Hematopoietic multipotent progenitor cell treated with erythropoietin and hydrocortisone succinate and interleukin-3 and kit ligand, for 15 days (in vitro differentiated cells): ENCODE measurements around the gene HHLA2.

ENCODE experiments used
- DNase-seq: peaks from one replicate; pipeline ENCODE4 v3.0.0-alpha.2; 2015; ENCODE audit warnings: low spot score

Gene HHLA2

DNA sequence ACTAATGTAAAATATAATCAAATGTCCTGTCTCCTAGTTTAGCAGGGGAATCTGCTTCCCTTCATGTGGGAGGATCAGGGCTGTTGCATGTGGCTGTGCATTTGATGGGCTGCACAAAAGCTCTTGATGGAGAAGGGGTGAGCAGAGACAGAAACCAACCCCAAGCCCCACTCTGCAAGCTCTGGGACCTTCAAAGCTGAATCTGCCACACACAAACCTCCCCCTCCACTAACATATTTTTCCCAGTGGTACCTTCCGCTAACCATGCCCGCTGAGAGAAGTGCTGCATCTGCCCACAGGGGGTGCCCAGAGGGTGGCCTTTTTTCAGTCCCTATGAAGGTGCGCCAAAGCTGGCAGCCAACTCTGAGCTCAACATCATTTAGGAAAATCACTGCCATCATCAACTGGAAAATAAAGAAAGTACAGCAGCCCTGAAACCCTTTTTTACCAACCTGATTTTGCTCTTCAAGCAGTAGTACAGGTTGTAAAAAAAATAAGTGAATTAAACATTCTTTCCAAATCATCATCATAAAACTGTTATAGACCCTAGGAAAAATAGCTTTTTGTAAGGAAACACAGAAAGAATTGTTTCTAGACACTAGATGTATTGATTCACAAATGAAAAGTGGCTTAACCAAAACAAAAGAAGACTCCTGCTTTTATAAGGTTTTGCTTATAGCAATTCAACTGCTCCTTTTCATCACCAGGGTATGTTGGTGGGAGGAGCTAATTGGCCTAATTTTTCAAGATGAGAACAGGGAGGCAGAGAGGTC is 97.0 kb downstream of the HHLA2 start:
- no peak for DNase-seq

DNA sequence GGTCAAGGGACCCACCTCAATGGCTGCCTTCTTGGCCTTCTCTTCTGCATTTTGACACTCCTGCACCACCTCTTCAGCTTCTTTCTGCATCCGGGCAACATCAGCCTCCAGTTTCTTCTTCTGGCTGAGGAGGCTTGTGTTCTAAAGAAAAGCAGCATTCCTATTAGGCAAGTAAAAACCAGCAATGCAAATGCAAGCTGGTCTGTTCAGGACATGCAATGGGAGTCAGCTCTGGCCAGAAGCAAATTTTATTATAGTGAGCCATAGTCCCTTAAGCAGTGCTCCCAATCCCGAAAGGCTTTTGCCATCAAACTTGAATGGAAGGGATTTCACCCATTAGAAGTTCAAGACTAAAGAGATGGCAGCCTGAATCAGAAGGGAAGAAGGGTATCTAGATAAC is 97.7 kb downstream of the HHLA2 start:
- DNase-seq, result no peak

DNA sequence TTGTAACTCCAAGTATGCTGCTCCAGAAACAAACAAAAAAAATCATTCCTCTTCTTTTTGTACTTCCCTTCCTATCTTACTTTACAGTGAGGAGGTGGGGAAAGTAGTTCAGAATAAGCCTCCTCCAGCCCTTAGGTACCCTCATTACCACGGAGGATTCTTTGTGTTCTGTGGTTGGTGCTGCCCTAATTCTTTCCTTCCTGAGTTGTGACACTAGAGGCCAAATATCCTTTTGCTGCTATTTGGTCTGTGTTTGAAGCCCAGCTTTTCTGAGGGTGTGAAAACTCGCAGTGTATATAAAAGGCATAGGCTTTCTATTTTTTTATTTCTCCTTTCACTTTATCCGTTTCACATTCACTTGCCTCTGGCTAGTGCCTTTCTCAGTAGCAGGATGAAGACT is 98.2 kb downstream of the HHLA2 start:
- no peak for DNase-seq

DNA sequence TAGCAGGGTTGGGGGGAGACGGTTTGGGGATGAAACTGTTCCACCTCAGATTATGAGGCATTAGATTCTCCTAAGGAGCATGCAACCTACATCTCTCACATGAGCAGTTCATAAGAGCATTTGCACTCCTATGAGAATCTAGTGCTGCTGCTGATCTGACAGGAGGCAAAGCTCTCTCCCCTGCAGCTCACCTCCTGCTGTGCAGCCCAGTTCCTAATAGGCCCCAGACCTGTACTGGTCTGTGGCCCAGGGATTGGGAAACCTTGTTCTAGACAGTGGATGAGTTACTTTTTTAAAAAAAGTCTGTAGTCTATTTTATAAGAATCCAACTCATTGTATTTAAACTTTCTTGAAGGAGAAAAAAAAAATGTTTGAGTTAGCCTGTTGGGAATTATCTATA is 100.0 kb downstream of the HHLA2 start:
- DNase-seq, result no peak

DNA sequence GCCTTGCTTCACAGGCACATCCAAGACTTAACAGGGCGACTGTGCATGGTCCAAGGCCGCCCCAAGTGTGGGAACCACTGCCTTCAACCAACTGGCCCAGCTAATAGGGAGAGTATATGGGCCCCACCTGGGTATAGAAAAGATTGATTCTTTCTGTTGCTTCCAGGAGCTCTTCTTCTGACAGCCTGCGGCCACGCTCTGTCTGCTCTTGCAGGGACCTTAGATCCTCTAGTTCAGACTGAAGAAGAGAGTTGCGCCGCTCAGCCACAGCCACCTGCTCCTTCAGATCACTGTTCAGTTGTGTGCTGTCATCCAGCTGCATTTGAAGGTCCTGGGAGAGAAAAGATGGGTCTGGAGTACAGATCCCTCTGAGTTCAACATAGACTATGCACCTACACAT is 102.2 kb downstream of the HHLA2 start:
- DNase-seq, result no peak

DNA sequence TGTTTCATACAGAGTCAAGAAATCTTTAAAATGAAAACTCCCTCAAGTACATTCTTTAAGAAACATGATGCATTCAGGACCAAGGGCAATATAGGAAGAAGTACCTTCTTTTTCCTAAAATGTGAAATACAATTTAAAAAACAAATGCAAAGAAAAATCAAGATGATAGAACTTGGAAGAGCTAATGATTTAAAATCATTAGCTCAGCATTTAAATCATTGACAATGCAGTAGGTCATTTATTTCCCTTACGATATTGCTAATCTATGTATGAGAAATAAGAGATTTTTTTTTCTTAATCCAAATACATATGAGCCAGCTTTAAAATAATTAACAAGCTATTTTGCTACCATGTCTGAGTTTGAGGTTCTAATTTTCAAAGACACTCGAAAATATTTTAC is 105.5 kb downstream of the HHLA2 start:
- DNase-seq, result no peak

DNA sequence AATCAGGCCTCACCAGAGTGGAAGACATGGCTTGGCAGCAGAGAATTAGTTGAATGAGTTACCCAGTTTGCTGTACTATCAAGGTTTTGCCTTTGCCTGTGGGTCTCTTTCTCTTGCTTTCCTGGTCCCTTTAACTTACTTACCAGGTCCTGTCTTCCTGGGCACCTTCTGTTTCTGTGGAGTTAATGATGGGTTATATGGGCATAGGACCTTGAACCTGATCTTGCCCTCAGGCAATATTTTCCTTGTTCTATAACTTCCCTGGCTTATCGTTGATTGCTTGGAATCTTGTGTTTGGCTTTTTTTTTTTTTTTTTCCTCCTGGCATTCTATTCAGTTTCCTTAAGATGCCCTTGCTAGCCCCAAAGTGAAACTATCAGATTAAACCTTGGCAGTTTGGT is 106.8 kb downstream of the HHLA2 start:
- DNase-seq, result no peak

DNA sequence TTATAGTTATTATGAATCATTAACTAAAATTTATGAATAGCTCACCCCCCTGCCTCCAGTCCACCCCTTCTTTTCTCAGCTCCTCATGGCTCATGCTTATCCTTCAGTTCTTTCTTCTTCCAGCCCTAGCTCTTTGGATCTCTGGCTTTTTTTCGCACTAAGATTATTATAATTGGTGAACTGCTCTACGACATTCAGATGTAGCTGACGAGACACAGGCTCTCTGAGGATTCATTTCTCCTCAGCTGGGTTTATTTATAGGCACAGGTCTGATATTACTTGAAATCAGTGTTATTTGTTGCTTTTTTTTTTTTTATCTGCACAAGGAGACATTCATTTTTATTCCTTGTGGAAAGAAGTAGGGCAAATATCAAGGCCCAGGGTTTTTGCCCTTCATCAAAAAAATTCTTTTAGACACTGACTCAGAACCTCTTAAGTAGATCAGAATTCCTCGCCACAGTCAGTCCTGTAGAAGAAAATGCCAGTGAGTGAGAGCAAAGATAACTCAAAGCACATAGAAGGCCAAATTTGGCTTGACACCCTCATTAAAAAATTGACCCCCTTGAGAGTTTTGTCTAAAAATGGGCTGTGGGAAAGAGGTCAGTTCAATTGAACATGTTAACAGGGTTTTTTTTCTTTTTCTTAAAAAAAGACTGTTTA is 107.5 kb downstream of the HHLA2 start:
- DNase-seq, result no peak

DNA sequence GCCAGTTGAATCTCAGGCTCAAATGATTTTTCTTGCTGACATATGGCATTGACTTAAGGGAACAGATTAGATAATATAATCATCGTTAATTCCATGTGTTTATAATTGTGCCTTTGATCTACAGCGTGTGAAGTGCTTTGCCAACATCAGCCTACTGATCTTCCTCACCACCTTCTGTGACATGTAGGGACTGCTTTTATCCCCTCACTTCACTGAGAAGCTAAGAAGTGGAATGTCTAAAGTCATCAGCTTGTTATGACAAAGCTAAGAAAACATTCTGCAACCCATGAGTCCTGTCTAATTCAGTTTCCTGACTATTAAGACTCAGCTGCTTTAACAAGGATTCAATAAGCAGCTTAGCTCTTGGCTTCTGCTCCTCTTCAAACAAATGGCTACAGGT is 108.0 kb downstream of the HHLA2 start:
- no peak for DNase-seq

DNA sequence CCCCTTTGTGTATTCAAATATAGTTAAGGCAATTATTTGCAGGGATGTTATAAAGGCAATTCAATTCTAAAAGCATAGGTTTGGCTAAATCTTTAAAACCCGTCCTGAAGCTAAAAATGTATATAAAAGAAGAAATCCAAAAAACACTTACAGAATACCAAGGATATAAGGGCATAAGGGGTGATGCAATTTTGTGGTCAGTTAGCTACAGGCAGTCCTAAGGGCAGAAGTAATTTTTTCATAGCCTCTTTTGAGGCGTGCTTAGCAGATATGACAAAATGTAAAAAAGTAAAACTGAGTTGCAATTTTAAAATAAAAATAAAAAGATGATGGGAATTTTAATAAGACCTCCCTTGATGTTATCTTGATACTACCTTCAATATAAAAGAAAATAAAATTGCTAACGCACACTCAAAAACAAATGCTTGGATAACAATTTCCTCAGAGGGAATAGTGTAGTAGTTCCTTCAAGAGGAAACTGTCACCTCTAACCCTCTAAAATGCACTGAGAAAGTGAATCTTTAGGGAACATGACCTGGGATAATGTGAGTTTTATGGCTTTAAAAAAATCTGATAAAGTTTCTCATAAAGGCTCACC is 109.8 kb downstream of the HHLA2 start:
- DNase-seq, result no peak

DNA sequence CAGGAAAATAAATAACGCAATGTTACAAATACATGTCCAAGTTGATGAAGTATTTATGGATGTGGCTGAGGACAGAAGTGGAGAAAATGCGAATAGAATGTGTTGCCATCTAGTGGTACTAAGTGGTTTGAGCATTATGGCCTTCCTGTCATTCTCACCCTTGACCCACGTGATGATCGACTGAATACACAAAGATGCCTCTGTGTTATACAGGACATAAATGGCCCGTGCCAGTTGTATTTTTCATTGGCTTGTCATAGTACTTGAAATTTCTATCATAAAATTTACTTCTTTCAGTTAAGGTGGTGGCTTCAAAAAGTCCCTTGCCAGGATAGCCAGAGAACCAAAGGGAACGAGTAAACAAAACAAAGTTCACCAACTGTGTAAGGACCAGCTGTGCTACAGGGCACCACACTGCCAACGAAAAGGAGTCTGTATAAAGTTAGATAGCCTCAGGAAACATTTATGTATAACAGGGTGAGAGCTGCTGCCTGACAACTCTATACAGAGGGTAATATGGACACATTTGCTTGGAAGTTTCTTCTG is 110.4 kb downstream of the HHLA2 start:
- peak; percentile 53 for DNase-seq

DNA sequence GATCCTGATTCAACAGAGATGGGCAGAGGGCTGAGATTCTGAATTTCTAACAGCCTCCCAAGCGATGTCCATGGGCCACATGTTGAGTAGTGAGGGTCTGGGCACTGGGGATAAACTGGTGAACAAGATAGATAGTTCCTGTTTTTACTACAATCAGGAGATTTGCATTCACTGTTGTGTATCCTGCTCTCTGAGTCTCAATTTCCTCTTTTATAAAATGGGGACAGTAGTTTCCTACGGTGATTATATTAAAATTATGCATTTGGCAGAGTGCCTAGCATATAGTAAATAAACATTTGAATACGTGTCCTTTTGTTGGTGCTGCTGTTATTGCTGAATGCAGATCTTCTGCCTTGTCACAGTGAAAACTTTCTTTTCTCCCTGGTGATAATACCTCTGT is 111.5 kb downstream of the HHLA2 start:
- DNase-seq, result no peak

DNA sequence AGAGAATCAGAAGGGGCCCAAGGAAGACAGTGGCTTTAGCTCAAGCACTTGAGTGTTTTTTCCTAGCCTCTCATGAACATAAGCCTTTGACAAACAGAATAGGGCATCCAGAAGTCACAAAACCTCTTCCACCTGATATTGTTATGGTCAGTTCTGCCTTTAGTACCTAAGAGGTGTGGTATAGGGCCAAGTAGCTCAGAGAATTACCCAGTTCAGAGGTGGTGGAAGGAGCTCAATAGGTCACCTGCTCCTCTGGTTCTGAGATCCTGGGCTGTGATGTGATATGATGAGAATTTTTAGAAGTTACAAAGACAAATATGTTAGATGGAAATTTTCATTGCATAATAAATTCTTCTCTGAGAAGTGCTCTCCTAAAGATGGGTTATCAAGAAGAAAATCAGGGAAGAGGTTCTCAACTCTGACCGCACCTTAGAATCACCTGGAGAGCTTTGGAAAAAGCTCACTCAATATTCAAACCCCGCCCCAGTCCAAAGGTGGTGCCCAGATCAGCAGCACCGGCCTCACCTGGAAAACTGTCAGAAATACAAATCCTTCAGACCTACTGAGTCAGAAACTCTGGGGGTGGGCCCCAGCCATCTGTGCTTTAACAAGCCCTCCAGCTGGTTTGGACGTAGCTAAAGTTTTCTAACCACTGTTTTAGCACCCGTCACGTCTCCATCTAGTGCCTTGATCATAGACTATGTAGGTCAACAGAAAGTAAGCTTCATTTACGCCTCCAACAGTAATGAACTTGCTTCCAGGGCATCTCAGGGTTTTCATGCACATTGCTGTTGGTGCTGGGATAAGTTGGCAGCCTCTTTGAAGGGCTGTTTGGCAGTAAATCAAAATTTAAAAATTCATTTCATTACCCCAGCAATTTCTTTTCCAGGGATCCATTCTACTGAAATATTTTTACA is 112.8 kb downstream of the HHLA2 start:
- DNase-seq, result no peak

DNA sequence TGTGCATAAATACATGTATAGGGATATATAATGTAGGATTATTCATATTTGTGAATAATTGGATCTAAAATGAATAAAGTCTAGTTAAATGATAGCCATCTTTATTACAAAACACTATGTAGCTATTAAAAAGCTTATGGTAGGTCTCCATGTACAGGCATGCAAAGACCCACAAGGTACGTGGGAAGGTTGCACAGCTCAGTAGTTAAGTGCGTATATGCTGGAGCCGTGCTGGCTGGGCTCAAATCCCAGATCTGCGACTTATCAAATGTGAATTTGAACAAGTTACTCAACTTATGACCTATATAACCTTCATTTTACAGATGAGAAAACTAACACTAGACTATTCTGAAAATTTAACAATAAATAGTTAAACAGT is 113.4 kb downstream of the HHLA2 start:
- no peak for DNase-seq

DNA sequence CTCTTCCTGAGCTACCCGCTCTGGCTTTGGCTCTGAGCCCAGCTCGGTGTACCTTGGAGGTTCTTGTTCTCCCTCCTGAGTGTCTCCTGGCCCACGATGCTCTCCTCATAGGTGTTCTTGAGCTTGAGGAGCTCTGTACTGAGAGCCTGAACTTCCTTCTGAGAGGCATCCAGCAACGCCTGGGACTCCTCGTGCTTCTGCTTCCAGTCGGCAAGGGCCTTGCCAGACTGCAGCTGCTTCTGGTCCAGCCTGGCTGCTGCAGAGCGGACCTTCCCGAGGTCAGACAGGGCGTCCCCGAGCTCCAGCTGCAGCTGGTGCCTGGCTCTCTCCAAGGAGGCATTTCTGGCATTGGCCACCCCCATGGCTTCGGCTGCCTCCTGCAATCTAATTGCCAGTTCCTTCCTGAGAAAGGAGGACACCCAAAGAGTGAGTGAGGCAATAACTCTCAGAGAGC is 114.2 kb downstream of the HHLA2 start:
- DNase-seq, result no peak

DNA sequence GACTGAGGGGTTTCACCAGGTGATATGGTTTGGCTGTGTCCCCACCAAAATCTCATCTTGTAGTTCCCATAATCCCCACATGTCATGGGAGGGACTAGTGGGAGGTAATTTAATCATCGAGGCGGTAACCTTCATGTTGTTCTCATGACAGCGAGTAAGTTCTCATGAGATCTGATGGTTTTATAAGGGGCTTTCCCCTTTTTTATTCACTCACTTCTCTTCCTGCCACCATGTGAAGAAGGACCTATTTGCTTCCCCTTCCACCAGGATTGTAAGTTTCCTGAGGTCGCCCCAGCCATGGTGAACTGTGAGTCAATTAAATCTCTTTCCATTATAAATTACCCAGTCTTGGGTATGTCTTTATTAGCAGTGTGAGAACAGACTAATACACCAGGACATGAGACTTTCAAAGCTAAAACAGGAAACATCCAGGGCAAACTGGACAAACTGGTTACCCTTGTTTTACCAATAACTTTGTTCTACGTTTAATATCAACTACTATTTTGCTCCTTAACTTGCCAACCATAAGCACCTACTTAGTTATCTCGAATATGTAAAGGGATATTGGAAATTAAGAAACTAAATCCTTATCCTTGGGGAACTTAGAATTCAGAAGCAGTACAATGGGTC is 115.9 kb downstream of the HHLA2 start:
- DNase-seq, result no peak

DNA sequence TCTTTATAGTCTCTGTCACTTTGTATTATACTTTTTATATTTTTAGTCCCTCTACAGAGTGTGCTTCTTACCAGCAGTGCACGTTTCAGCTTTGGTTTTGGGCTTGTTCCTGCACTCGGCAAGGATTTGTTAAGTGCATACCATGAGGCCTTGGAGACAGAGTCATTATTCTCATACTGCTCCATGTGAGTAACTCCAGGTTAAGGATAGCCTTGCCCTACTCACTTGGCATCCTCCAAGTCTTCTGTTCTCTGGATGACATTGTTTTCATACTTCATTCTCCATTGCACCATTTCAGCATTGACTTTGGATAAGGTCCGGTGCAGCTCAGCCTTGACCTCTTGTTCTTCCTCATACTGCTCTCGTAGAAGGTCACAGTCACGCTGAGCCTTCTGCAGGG is 117.7 kb downstream of the HHLA2 start:
- no peak for DNase-seq

DNA sequence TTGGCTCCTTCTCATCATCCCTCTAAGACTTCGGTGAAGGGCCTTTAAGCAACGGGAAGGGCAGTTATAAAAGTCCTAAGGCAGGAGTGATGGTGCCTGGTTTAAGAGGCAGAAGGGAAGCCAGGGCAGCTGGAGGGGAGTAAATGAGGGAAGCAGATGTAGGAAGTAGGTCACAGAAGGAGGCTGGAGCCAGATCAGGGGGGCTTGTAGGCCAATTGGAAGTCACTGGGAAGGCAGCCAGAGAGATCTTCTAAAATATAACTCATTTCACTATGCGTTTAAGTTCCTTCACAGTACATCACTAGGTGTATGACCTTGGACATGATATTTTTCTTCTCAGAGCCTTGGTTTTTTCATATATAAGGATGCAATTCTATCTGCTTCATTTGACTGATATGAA is 119.3 kb downstream of the HHLA2 start:
- no peak for DNase-seq

DNA sequence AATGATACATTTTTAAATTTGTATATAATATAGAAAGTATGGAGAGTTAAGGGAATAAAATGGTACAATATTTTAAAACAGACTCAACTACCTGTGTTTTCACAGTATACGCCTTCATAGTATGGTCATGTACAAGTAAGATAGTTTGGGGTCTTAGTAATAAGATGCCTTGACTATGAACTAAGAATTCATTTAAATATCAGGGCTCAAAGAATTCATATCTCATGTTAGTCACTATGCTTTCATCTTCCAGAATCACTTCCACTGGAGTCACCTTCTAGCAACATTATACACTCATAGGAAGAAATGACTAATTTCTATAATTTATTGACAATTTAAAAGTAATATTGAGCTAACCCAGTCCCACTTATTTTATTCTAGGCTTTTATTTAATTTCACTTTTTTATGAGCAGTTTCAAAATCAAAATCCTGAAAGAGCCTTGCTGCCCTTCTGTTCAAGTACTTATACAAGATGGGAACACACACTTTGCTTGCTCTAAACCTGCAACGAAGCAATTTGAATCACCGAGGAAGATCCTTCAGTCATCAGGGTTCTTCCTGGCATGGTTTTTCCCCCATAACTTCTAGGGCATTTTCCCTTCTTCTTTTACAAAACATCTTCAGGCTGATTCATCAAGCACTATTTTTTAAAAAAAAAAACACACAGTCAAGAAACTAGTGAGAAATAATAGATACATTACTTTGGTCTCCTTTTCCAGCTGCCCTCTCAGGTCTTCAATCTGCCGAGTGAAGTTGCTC is 119.9 kb downstream of the HHLA2 start:
- DNase-seq, result no peak

DNA sequence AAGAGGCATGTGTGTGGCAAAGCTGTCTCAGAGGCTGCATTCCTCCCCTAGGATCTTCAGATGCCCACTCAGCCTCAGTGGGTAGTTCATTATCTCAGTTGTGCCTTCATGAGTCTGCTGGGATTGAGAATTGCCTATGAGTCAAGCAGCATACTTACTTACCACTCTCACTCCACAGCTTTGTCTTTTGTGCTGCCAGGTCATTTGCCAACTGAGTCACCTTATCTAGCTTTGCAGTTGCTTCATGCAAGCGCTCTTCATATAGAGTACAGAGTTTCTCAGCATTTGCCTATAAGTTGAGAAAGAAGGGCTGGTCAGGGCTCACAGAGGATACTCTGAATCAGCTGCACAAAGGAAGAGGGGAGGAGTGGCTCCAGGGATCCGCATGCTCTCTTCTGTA is 124.6 kb downstream of the HHLA2 start:
- DNase-seq, result peak; percentile 5
